ENCODE data around the gene ASGR1. TPM values are rescaled to one million over a fixed set of nuclear protein-coding genes. Genes with fewer than 3 reads are reported as not detected.

ASGR1 gene
- total RNA-seq, 1 donor from 2014 or later, result 29.0 TPM

- no peak overlapping the region for H3K27ac Mint-ChIP-seq (ENCODE audit: unreplicated experiment)
- no peak for DNase-seq
- no peaks in the 10 kb centered on the region for H3K36me3 Mint-ChIP-seq (ENCODE audit: unreplicated experiment)
Observed at GRCh38 chr17:7224661-7225111, 45.5 kb upstream of the ASGR1 start.

DNA sequence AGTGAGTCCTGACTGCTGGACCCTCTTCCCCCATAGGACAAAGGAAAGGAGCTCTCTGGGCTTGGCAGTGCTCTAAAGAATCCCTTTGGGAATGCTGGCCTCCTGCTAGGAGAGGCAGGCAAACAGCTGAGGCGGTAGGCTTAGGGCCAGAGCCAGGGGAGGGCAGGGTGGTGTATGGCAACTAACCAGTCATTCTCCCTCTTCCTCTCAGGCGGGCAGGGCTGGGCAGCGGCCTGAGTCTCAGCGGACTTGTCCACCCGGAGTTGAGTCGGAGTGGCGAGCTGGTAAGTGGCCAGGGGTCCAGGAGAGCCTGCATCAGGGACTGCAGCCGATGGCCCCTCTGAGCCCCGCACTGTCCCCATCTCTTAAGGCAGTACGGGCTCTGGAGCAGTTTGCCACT is 44.9 kb upstream of the ASGR1 start:
- TF ChIP-seq, protein P1, sequence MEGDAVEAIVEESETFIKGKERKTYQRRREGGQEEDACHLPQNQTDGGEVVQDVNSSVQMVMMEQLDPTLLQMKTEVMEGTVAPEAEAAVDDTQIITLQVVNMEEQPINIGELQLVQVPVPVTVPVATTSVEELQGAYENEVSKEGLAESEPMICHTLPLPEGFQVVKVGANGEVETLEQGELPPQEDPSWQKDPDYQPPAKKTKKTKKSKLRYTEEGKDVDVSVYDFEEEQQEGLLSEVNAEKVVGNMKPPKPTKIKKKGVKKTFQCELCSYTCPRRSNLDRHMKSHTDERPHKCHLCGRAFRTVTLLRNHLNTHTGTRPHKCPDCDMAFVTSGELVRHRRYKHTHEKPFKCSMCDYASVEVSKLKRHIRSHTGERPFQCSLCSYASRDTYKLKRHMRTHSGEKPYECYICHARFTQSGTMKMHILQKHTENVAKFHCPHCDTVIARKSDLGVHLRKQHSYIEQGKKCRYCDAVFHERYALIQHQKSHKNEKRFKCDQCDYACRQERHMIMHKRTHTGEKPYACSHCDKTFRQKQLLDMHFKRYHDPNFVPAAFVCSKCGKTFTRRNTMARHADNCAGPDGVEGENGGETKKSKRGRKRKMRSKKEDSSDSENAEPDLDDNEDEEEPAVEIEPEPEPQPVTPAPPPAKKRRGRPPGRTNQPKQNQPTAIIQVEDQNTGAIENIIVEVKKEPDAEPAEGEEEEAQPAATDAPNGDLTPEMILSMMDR (IDR thresholded peaks at IDR 0.05; ENCODE audit: partially characterized antibody, unreplicated experiment), result no peak
- H3K9me3 Mint-ChIP-seq (ENCODE audit: unreplicated experiment), result peaks cover 17% of the 10 kb centered on the region
- H3K4me3 Mint-ChIP-seq (ENCODE audit: unreplicated experiment), result no peak overlapping the region
- peaks cover 20% of the 10 kb centered on the region for H3K27me3 Mint-ChIP-seq (ENCODE audit: unreplicated experiment)
- no peak overlapping the region for H3K27ac Mint-ChIP-seq (ENCODE audit: unreplicated experiment)
- no peaks in the 10 kb centered on the region for H3K36me3 Mint-ChIP-seq (ENCODE audit: unreplicated experiment)
- H3K4me1 Mint-ChIP-seq (ENCODE audit: low read depth, unreplicated experiment), result peaks cover 11% of the 10 kb centered on the region
- DNase-seq, result no peak

More at GRCh38 chr17:7224661-7225111, 45.5 kb upstream of the ASGR1 start:
- peaks cover 7% of the 10 kb centered on the region for H3K4me1 Mint-ChIP-seq (ENCODE audit: low read depth, unreplicated experiment)
- peaks cover 12% of the 10 kb centered on the region for H3K9me3 Mint-ChIP-seq (ENCODE audit: unreplicated experiment)
- H3K27me3 Mint-ChIP-seq (ENCODE audit: unreplicated experiment), result peaks cover 15% of the 10 kb centered on the region
- TF ChIP-seq, protein P1 (IDR thresholded peaks at IDR 0.05; ENCODE audit: partially characterized antibody, unreplicated experiment), result no peak
- no peak overlapping the region for H3K4me3 Mint-ChIP-seq (ENCODE audit: unreplicated experiment)

GRCh38 chr17:7223375-7223774 is 44.2 kb upstream of the ASGR1 start:
- DNase-seq, result no peak
- Mint-ChIP-seq H3K27me3 (ENCODE audit: unreplicated experiment) (peaks cover 15% of the 10 kb centered on the region), H3K36me3 (ENCODE audit: unreplicated experiment) (no peaks in the 10 kb centered on the region), H3K4me1 (ENCODE audit: low read depth, unreplicated experiment) (peaks cover 18% of the 10 kb centered on the region), H3K4me3 (ENCODE audit: unreplicated experiment) (no peak overlapping the region), H3K9me3 (ENCODE audit: unreplicated experiment) (peaks cover 17% of the 10 kb centered on the region), H3K27ac (ENCODE audit: unreplicated experiment) (no peak overlapping the region)
- TF ChIP-seq, protein P1 (IDR thresholded peaks at IDR 0.05; ENCODE audit: partially characterized antibody, unreplicated experiment), result no peak

DNA sequence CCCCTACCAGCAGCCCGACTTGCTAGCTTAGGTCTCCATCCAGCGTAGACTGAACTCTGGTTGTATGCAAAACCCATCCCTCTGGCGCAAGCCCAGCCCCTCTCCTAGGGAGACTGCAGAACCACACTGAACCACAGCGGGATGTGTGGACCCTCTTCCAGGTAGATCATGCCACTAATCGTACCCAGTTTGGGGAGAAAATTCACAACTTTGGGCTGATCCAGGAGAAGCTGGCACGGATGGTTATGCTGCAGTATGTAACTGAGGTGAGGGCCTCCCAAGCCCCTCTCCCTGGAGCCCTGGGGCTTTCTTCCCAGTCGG is 43.8 kb upstream of the ASGR1 start:
- TF ChIP-seq, protein P1 (IDR thresholded peaks at IDR 0.05; ENCODE audit: partially characterized antibody, unreplicated experiment), result no peak
- Mint-ChIP-seq H3K27ac (ENCODE audit: unreplicated experiment) (no peak overlapping the region), H3K4me1 (ENCODE audit: low read depth, unreplicated experiment) (peaks cover 22% of the 10 kb centered on the region), H3K9me3 (ENCODE audit: unreplicated experiment) (peaks cover 17% of the 10 kb centered on the region), H3K4me3 (ENCODE audit: unreplicated experiment) (no peak overlapping the region), H3K27me3 (ENCODE audit: unreplicated experiment) (peaks cover 12% of the 10 kb centered on the region), H3K36me3 (ENCODE audit: unreplicated experiment) (no peaks in the 10 kb centered on the region)
- DNase-seq, result no peak

DNA sequence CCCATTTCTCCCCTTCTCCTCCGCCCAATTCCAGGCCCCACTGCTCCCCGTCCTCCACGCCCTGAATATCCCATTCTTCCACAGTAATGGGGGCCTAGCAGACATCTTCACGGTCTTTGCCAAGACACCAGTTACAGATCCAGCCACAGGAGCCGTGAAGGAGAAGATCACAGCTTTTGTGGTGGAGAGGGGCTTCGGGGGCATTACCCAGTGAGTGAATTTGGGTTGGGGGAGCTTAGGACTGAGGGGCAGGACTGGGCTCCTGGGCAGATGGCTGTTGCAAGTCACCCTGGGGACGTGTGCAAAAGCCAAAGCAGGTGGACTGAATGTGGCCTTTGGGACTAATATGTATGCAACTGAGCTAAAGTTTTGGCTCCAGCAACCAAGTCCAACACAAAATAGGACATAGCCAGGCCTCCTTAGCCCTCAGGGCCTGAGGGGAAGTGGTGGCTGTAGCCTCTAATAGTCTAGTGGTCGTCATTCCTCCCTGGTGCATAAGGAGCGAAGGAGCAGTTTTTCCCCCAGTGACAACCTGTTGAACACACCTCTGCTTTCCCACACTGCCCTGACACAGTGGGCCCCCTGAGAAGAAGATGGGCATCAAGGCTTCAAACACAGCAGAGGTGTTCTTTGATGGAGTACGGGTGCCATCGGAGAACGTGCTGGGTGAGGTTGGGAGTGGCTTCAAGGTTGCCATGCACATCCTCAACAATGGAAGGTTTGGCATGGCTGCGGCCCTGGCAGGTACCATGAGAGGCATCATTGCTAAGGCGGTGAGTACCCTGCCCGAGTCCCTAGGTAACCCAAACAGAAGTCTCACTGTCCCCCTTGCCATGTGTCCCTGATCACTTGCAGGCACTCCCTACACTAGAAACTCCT is 43.2 kb upstream of the ASGR1 start:
- DNase-seq, result no peak
- Mint-ChIP-seq H3K9me3 (ENCODE audit: unreplicated experiment) (peaks cover 17% of the 10 kb centered on the region), H3K36me3 (ENCODE audit: unreplicated experiment) (no peaks in the 10 kb centered on the region), H3K4me3 (ENCODE audit: unreplicated experiment) (no peak overlapping the region), H3K27me3 (ENCODE audit: unreplicated experiment) (peaks cover 12% of the 10 kb centered on the region), H3K4me1 (ENCODE audit: low read depth, unreplicated experiment) (peaks cover 24% of the 10 kb centered on the region), H3K27ac (ENCODE audit: unreplicated experiment) (peak overlapping the region; percentile 48)
- TF ChIP-seq, protein P1 (IDR thresholded peaks at IDR 0.05; ENCODE audit: partially characterized antibody, unreplicated experiment), result no peak
